PC-3 (cell line): ENCODE data around the gene PRKCE. TPM values are rescaled to one million over a fixed set of nuclear protein-coding genes. Genes with fewer than 3 reads are reported as not detected.

Experiments used
- ATAC-seq: fragments of 200-7000 bp; cut with Tn5 transposase; 2 replicates; pipeline ENCODE4 v1.9.1; 2020; ENCODE audit warnings: mild to moderate bottlenecking, moderate library complexity
- BruUV-seq: library from RNA; stranded (reverse); fragments of 400-500 nt; replicated peaks from 2 replicates; lab custom pipeline; 2021; lab: Mats Ljungman, UMichigan
- CTCF ChIA-PET: fragments of 300-600 bp; sonication (Branson Sonifier 250); formaldehyde crosslinking; loops from one replicate; lab custom pipeline; 2022; ENCODE audit warnings: antibody characterized with exemption; lab: Charles Lee
- POLR2A ChIA-PET: fragments of 300-600 bp; sonication (Branson Sonifier 250); formaldehyde crosslinking; loops from one replicate; lab custom pipeline; 2022; ENCODE audit warnings: antibody characterized with exemption; ENCODE audit not compliant: unreplicated experiment; lab: Charles Lee
- DNase-seq: peaks from one replicate; pipeline ENCODE4 v3.0.0-alpha.2; 2015
- H2AFZ ChIP-seq: fragments of 300-600 bp; sonication (generic); 2 replicates; pipeline ENCODE4 v1.6.0; 2016; ENCODE audit warnings: antibody characterized with exemption, low read length
- H3F3A ChIP-seq: fragments of 300-600 bp; sonication (generic); one replicate; pipeline ENCODE4 v1.6.0; 2017; ENCODE audit warnings: antibody characterized with exemption, low read length, control low read depth, mild to moderate bottlenecking; ENCODE audit not compliant: unreplicated experiment
- H3K27ac ChIP-seq: fragments of 300-600 bp; sonication (generic); 2 replicates; pipeline ENCODE4 v1.5.1; 2016; ENCODE audit warnings: mild to moderate bottlenecking, low read length
- H3K27me3 ChIP-seq: fragments of 300-600 bp; sonication (generic); 2 replicates; pipeline ENCODE4 v1.6.1; 2016; ENCODE audit warnings: low read length, mixed read lengths
- H3K36me3 ChIP-seq: fragments of 300-600 bp; sonication (generic); 2 replicates; pipeline ENCODE4 v1.6.1; 2016; ENCODE audit warnings: low read depth, mixed run types, low read length, mixed read lengths
- H3K4me1 ChIP-seq: fragments of 300-600 bp; sonication (generic); 2 replicates; pipeline ENCODE4 v1.5.1; 2016; ENCODE audit warnings: low read length; ENCODE audit not compliant: insufficient read depth
- H3K4me2 ChIP-seq: fragments of 300-600 bp; sonication (generic); 2 replicates; pipeline ENCODE4 v1.6.0; 2016; ENCODE audit warnings: low read length
- H3K4me3 ChIP-seq: fragments of 300-600 bp; sonication (generic); 2 replicates; pipeline ENCODE4 v1.5.1; 2016; ENCODE audit warnings: mild to moderate bottlenecking, low read length, mixed read lengths
- H3K79me2 ChIP-seq: fragments of 300-600 bp; sonication (generic); 2 replicates; pipeline ENCODE4 v1.6.1; 2017; ENCODE audit warnings: low read length, mixed read lengths
- H3K9ac ChIP-seq: fragments of 300-600 bp; sonication (generic); 2 replicates; pipeline ENCODE4 v1.6.0; 2016; ENCODE audit warnings: mild to moderate bottlenecking, low read length
- H3K9me2 ChIP-seq: fragments of 300-600 bp; sonication (generic); replicated peaks from 2 replicates; pipeline ENCODE4 v1.6.1; 2016; ENCODE audit warnings: mixed run types, low read length, mixed read lengths
- H3K9me3 ChIP-seq: fragments of 300-600 bp; sonication (generic); 2 replicates; pipeline ENCODE4 v1.6.1; 2016; ENCODE audit warnings: low read length, mixed read lengths
- H4K20me1 ChIP-seq: fragments of 300-600 bp; sonication (generic); 2 replicates; pipeline ENCODE4 v1.6.1; 2016; ENCODE audit warnings: low read length, mixed read lengths
- CTCF ChIP-seq: fragments of 300-600 bp; sonication (generic); conservative IDR thresholded peaks from 2 replicates; pipeline ENCODE4 v1.5.1; 2017; ENCODE audit warnings: antibody characterized with exemption, low read depth, mild to moderate bottlenecking, low read length
- EZH2 ChIP-seq: fragments of 300-600 bp; sonication (generic); IDR thresholded peaks from one replicate; pipeline ENCODE4 v1.6.1; 2017; ENCODE audit warnings: antibody characterized with exemption, mild to moderate bottlenecking, low read length; ENCODE audit not compliant: unreplicated experiment
- EZH2phosphoT487 ChIP-seq: fragments of 300-600 bp; sonication (generic); IDR thresholded peaks from 2 replicates; pipeline ENCODE4 v1.6.1; 2018; ENCODE audit warnings: mild to moderate bottlenecking, antibody characterized with exemption, low read length, borderline replicate concordance
- intact Hi-C: fragments of 100-400 bp; cut with micrococcal nuclease; formaldehyde crosslinking; loops from 2 replicates; pipeline ENCODE4 v1.9.0; 2023
- total RNA-seq: library from RNA; depleted of rRNA; stranded (reverse); fragments of >200 nt; gene quantifications from 2 replicates; pipeline ENCODE4 v1.2.3, GENCODE V29; 2014

The PRKCE gene
- total RNA-seq, 1 experiment from 2014 or later = 7.0 TPM

DNA sequence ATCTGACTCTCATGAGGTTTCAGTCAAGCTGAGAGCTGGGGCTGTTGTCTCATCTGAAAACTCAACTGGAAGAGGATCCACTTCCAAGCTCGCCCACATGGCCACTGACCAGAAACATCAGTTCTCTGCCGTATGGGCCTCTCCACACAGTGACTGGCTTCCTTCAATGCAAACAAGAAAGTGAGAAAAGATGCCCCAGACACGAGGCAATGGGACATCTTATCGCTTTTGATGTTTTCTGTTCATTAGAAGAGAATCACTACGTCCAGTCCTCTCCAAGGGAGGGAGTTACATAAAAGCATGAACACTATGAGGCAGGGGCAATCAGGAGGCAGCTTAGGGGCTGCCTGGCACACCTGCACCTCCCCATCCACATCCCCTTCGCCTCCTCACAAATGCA lies 338.7 kb downstream of the PRKCE start:
- intact Hi-C loops = loop anchor here (5.0 kb wide), 2 partner anchors 72 to 307 kb away; partner anchors contain the start of gene EPAS1
- POLR2A ChIA-PET = no interaction called here
- Histone ChIP-seq H3K4me3 (no peak overlapping the region), H3K27ac (no peak overlapping the region), H3K9me3 (no peaks in the 10 kb centered on the region), H3F3A (no peaks in the 10 kb centered on the region), H2AFZ (no peak overlapping the region), H3K4me2 (no peak overlapping the region), H3K9me2 (no peaks in the 10 kb centered on the region), H3K79me2 (no peaks in the 10 kb centered on the region), H3K36me3 (no peaks in the 10 kb centered on the region), H3K27me3 (no peaks in the 10 kb centered on the region), H4K20me1 (no peaks in the 10 kb centered on the region), H3K9ac (no peak overlapping the region), H3K4me1 (peaks cover 30% of the 10 kb centered on the region)
- no peak for TF ChIP-seq EZH2
- TF ChIP-seq CTCF = no peak
- TF ChIP-seq EZH2phosphoT487 = no peak
- ATAC-seq (no peak), DNase-seq (no peak)
- no TSS peak for BruUV-seq
- CTCF ChIA-PET = no interaction called here

DNA sequence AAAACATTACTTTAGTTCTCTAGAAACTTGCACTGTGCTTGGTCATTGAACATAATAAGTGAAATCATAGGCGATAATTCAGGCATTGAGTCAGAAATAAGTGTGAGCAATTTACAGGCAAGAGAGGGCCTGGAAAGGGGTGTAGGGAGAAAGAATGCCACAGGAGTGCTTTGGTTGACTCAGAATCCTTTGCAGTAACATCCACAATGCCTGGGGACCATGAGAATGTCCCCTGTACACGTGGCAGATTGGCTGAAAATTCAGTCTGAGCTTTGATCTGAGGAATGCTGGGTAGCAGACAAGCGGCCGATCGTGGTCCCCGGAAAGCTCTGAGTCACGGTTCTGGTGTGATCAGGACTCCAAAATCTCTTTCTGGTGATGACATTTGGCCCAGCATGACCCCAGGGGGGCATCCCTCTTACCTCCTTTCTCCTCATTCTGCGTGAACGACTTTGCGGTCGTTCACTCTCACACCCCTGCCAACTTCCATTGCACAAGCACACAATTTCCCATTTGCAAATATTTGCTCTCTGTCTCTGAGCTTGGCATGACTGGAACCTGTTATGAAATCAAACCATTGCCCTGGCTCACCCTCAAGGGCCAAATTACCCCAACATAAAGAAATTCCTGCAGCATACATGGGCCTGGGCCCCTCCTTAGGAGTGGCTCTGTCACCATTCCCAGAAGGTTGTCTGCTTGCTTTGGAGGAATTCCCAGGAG lies 340.7 kb downstream of the PRKCE start:
- H3K79me2 ChIP-seq = no peaks in the 10 kb centered on the region
- H3F3A ChIP-seq = no peaks in the 10 kb centered on the region
- peak overlapping the region; percentile 92 for H3K27ac ChIP-seq
- H3K27me3 ChIP-seq = no peaks in the 10 kb centered on the region
- TF ChIP-seq EZH2phosphoT487 (0 out of 2 replicates have a peak, but pooled peaks have one; percentile 35), CTCF (no peak), EZH2 (no peak)
- ChIA-PET POLR2A (interaction anchor here (0.6 to 0.8 kb wide), 6 partner anchors 19 to 419 kb away, joined by 3 to 8 read pairs (median 4); no protein-coding TSS in a partner anchor), CTCF (interaction anchor here (0.6 to 1.9 kb wide), 9 partner anchors 18 to 812 kb away, joined by 3 to 16 read pairs (median 3); no protein-coding TSS in a partner anchor)
- peaks cover 6% of the 10 kb centered on the region; the same call in 1 of the 2 replicates for H3K9me3 ChIP-seq
- H2AFZ ChIP-seq = peak overlapping the region; percentile 5
- DNase-seq = peak; percentile 96
- no TSS peak for BruUV-seq
- H4K20me1 ChIP-seq = no peaks in the 10 kb centered on the region
- H3K9me2 ChIP-seq = no peaks in the 10 kb centered on the region
- no peak overlapping the region; the same call in 1 of the 2 replicates for H3K4me3 ChIP-seq
- H3K4me1 ChIP-seq = peaks cover 30% of the 10 kb centered on the region
- peak overlapping the region; percentile 60; the same call in 1 of the 2 replicates for H3K9ac ChIP-seq
- peaks cover 3% of the 10 kb centered on the region; the same call in 1 of the 2 replicates for H3K36me3 ChIP-seq
- peak overlapping the region; percentile 66 for H3K4me2 ChIP-seq
- intact Hi-C loops = loop anchor here (1.0 to 5.0 kb wide), 7 partner anchors 28 to 469 kb away; partner anchors contain the start of gene EPAS1
- peak; percentile 88 for ATAC-seq
